GM23248 (cell line): Measurements from ENCODE around the gene CACNA2D2. TPM values are rescaled to one million over a fixed set of nuclear protein-coding genes. Genes with fewer than 3 reads are reported as not detected.

Experiments
- DNase-seq: peaks from one replicate; pipeline ENCODE4 v3.0.0-alpha.2; 2015
- H2AFZ ChIP-seq: fragments of 200-600 bp; sonication (generic); 2 replicates; pipeline ENCODE4 v1.6.1; 2016; ENCODE audit warnings: antibody characterized with exemption
- H3F3A ChIP-seq: fragments of 200-600 bp; sonication (generic); 2 replicates; pipeline ENCODE4 v1.6.1; 2016; ENCODE audit warnings: mild to moderate bottlenecking, antibody characterized with exemption, mixed run types; ENCODE audit not compliant: insufficient read depth
- H3K27ac ChIP-seq: fragments of 200-600 bp; sonication (generic); 2 replicates; pipeline ENCODE4 v1.5.1; 2016; ENCODE audit warnings: mild to moderate bottlenecking
- H3K27me3 ChIP-seq: fragments of 200-600 bp; sonication (generic); replicated peaks from 2 replicates; pipeline ENCODE4 v1.6.1; 2016; ENCODE audit warnings: mild to moderate bottlenecking; ENCODE audit not compliant: insufficient read depth
- H3K36me3 ChIP-seq: fragments of 200-600 bp; sonication (generic); 2 replicates; pipeline ENCODE4 v1.6.1; 2016; ENCODE audit warnings: low read depth, mild to moderate bottlenecking
- H3K4me1 ChIP-seq: fragments of 200-600 bp; sonication (generic); 2 replicates; pipeline ENCODE4 v1.6.1; 2016; ENCODE audit warnings: mild to moderate bottlenecking; ENCODE audit not compliant: insufficient read depth
- H3K4me2 ChIP-seq: fragments of 200-600 bp; sonication (generic); one replicate; pipeline ENCODE4 v1.6.1; 2016; ENCODE audit warnings: mild to moderate bottlenecking; ENCODE audit not compliant: unreplicated experiment
- H3K4me3 ChIP-seq: fragments of 200-600 bp; sonication (generic); 2 replicates; pipeline ENCODE4 v1.5.1; 2016; ENCODE audit warnings: mild to moderate bottlenecking
- H3K79me2 ChIP-seq: fragments of 200-600 bp; sonication (generic); 2 replicates; pipeline ENCODE4 v1.6.1; 2016; ENCODE audit warnings: mild to moderate bottlenecking; ENCODE audit not compliant: insufficient read depth
- H3K9ac ChIP-seq: fragments of 200-600 bp; sonication (generic); 2 replicates; pipeline ENCODE4 v1.6.1; 2016; ENCODE audit warnings: mild to moderate bottlenecking
- H3K9me2 ChIP-seq: fragments of 200-600 bp; sonication (generic); 2 replicates; pipeline ENCODE4 v1.6.1; 2016; ENCODE audit warnings: mixed run types, mild to moderate bottlenecking, moderate library complexity; ENCODE audit not compliant: insufficient read depth
- H3K9me3 ChIP-seq: fragments of 200-600 bp; sonication (generic); one replicate; pipeline ENCODE4 v1.6.1; 2017; ENCODE audit warnings: low read depth
- H4K20me1 ChIP-seq: fragments of 200-600 bp; sonication (generic); 2 replicates; pipeline ENCODE4 v1.6.0; 2016; ENCODE audit not compliant: insufficient read depth
- EZH2 ChIP-seq: fragments of 200-600 bp; sonication (generic); IDR thresholded peaks from 2 replicates; pipeline ENCODE4 v1.6.1; 2018; ENCODE audit warnings: antibody characterized with exemption, mild to moderate bottlenecking; ENCODE audit not compliant: insufficient read depth, poor library complexity, severe bottlenecking
- EZH2phosphoT487 ChIP-seq: fragments of 200-600 bp; sonication (generic); IDR thresholded peaks from 2 replicates; pipeline ENCODE4 v1.6.1; 2018; ENCODE audit warnings: antibody characterized with exemption, moderate library complexity, mild to moderate bottlenecking, low read depth; ENCODE audit not compliant: insufficient read depth
- WGBS, 2 experiments: methylation state at CpG; one replicate each; pipeline ENCODE4 v1.1.6; 2015 to 2017; ENCODE audit warnings: low lambda C conversion rate in 2 of 2, low coverage in 1 of 2; ENCODE audit errors: missing lambda C conversion rate in 2 of 2; 5-methylcytosine and 5-hydroxymethylcytosine counted together
- in situ Hi-C: fragments of 300-500 bp; cut with MboI; formaldehyde crosslinking; loops from 2 replicates; pipeline ENCODE4 v1.15.0; 2020
- polyA plus RNA-seq: library from polyadenylated mRNA; unstranded; fragments of >200 nt; fragmentation: Nextera tagmentation; extraction: Ambion mirVana; gene quantifications from 2 replicates; pipeline ENCODE4 v1.2.1, GENCODE V29; 2016
- total RNA-seq: library from RNA; depleted of rRNA; stranded (reverse); fragments of >200 nt; shearing (Covaris generic); gene quantifications from 2 replicates; pipeline ENCODE4 v1.2.3, GENCODE V29; 2014

The CACNA2D2 gene
- total and polyA plus RNA-seq, 2 experiments from 2014 or later: not detected

DNA sequence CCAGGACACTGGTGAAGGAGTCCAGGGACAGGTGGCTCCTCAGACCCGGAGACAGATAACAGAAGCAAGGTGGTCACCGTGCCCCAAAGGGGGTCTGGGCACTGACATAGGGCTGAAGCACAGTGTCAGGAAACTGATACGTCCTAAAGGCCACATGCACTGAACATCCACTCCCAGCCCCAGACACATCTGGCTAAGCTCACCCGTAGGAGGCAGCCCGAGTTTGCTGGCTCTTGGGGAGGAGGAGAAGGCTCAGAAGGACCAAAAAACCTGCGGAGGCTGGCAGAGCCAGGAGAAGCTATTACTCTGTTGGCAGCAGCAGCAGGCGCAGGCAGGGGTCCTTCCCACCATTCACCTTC, 1.2 kb downstream of the CACNA2D2 start:
- DNase-seq: no peak
- Histone ChIP-seq H3K27ac (no peak overlapping the region), H3K36me3 (no peaks in the 10 kb centered on the region), H2AFZ (no peak overlapping the region), H3K4me3 (no peak overlapping the region), H3F3A (no peaks in the 10 kb centered on the region), H3K4me1 (no peaks in the 10 kb centered on the region), H3K9me2 (no peaks in the 10 kb centered on the region), H3K9ac (no peak overlapping the region), H3K4me2 (no peak overlapping the region), H3K27me3 (peaks cover 36% of the 10 kb centered on the region), H3K79me2 (no peaks in the 10 kb centered on the region), H4K20me1 (no peaks in the 10 kb centered on the region), H3K9me3 (no peaks in the 10 kb centered on the region)
- 25 to 28% methylated on average over 7 of the region's 7 CpGs for WGBS, 2 experiments
- TF ChIP-seq EZH2: no peak
- in situ Hi-C loops: no loop called here

DNA sequence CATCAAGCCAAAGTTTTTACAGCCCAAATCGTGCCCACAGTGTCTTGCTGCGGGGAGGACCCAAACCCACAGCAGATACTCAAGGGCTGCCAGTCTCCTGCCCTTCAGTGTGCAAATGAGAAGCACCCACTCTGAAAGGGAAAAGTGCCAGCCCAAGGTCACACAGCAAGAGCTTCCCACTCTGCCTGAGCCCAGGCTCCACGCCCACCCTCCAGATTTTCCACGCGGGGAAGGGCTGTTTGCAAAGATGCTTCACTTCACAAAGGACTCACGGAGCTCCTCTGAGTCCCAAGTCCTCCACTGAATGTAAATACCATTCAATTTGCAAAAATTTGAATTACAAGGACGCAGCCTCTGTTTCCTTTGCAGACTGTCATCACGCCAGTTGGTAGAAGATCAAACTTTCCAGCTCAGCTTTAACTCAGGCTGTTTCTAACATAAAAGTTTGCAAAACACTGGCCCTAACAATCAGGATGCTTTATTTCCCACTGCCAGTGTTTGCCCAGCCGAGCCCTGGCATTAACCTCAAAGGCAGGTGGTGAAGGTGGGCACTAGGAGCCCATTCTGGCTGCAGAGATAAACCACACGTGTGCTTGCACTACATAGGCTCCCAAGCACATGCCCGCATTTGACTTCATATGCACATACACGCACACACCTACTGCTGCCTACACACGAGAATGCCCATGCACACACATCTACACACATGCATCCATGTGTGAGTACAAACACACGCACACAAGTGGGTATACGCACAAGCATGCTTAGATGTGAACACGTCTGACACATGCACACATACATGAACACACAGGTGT, 7.6 kb downstream of the CACNA2D2 start:
- TF ChIP-seq EZH2 (no peak), EZH2phosphoT487 (no peak)
- Histone ChIP-seq H3F3A (no peaks in the 10 kb centered on the region), H4K20me1 (no peaks in the 10 kb centered on the region), H3K79me2 (no peaks in the 10 kb centered on the region), H3K4me2 (no peak overlapping the region), H3K4me1 (no peaks in the 10 kb centered on the region), H3K4me3 (no peak overlapping the region), H3K36me3 (no peaks in the 10 kb centered on the region), H3K9me2 (no peaks in the 10 kb centered on the region), H3K27me3 (no peaks in the 10 kb centered on the region; the same call in none of the 2 replicates), H3K9me3 (no peaks in the 10 kb centered on the region), H3K9ac (no peak overlapping the region), H2AFZ (no peak overlapping the region), H3K27ac (no peak overlapping the region)
- no peak for DNase-seq
- WGBS, 2 experiments: 42 to 43% methylated on average over 16 of the region's 16 CpGs
- in situ Hi-C loops: no loop called here

DNA sequence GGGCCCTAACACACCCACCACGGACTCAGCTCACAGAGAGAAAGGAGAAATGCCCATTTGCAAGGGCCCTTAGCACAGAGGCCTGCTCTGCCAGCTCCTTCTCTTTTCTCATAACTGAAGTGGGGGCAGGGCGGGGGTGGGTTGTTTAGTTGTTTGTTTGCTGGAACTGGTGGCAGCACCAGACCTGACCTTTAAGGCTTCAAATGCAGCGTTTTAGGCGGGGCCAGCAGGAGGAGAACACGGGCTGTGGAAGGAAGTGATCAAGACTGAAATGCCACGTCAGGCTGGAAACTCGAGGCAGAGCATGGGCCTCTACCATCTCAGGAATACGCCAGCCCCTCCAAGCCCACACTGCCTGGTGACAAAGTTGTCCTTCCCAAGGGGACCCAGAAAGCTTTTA, 9.3 kb downstream of the CACNA2D2 start:
- no peaks in the 10 kb centered on the region for H3K79me2 ChIP-seq
- no peak overlapping the region for H3K27ac ChIP-seq
- no peak overlapping the region for H2AFZ ChIP-seq
- no peaks in the 10 kb centered on the region for H3K9me3 ChIP-seq
- 76 to 77% methylated on average over 8 of the region's 8 CpGs for WGBS, 2 experiments
- H3K4me2 ChIP-seq: no peak overlapping the region
- DNase-seq: no peak
- no peak overlapping the region for H3K4me3 ChIP-seq
- no peaks in the 10 kb centered on the region for H3K9me2 ChIP-seq
- in situ Hi-C loops: no loop called here
- no peaks in the 10 kb centered on the region for H3F3A ChIP-seq
- no peaks in the 10 kb centered on the region for H4K20me1 ChIP-seq
- no peak overlapping the region for H3K9ac ChIP-seq
- no peaks in the 10 kb centered on the region for H3K4me1 ChIP-seq
- H3K36me3 ChIP-seq: no peaks in the 10 kb centered on the region
- TF ChIP-seq EZH2 (no peak), EZH2phosphoT487 (no peak)
- H3K27me3 ChIP-seq: no peaks in the 10 kb centered on the region

DNA sequence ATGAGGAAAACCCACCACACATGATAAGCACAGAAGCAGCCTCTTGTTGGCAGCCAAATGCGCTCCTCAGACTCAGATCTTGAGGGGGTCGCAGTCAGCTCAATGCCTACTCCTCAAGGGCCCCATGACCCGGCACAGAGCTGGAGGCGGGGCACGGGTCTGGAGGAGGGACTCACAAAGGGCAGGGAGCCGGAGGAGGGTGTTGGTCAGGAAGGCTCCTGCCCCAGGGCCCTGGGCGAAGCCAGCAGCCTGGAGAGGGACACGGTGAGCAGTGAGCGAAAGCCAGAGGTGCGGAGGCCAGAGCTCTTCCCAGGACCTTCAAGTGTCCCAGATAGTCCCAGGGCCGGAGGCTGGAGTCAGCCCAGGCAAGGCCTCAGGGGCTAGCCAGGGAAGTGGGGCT, 9.8 kb downstream of the CACNA2D2 start:
- Histone ChIP-seq H2AFZ (no peak overlapping the region), H3K79me2 (no peaks in the 10 kb centered on the region), H3K9ac (no peak overlapping the region), H3F3A (no peaks in the 10 kb centered on the region), H3K4me1 (no peaks in the 10 kb centered on the region), H3K9me3 (no peaks in the 10 kb centered on the region), H3K36me3 (no peaks in the 10 kb centered on the region), H3K4me3 (no peak overlapping the region), H3K27me3 (no peaks in the 10 kb centered on the region), H3K4me2 (no peak overlapping the region), H3K27ac (no peak overlapping the region), H3K9me2 (no peaks in the 10 kb centered on the region), H4K20me1 (no peaks in the 10 kb centered on the region)
- WGBS, 2 experiments: 76 to 88% methylated on average over 11 of the region's 11 CpGs
- TF ChIP-seq EZH2 (no peak), EZH2phosphoT487 (no peak)
- DNase-seq: no peak
- in situ Hi-C loops: no loop called here
